ENCODE results near the gene TSPAN15.

TSPAN15 gene

GRCh38 chr10:69554611-69555010, 103.3 kb downstream of the TSPAN15 start:
- DNase-seq (ENCODE audit: low spot score) = no peak
- TF ChIP-seq CTCF (IDR thresholded peaks at IDR 0.05; ENCODE audit: extremely low read depth, missing control alignments) = no peak
